HUDEP-2 (cell line): ENCODE results near the gene CTU2.

Source experiments
- DNase-seq, 76 experiments: peaks; one replicate each; lab custom pipeline; 2025; ENCODE audit not compliant: unreplicated experiment in 76 of 76; lab: John Stamatoyannopoulos, UW

Gene CTU2

DNA sequence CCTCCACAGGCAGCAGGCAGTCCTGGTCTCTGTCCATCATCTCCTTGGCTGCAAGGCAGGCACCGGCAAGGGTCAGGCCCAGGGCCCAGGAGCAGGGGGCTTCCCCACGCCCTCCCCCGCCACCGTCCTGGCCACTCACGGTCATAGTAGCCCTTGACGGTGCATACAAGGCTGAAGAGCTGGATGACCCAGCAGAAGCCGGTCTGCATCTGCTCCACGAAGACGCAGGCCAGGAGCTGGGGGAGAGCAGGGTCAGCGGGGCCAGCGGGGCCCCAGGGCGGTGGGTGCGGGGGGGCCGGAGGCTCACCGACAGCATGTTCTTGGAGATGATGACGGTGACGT is 20.1 kb downstream of the CTU2 start:
- no peak for DNase-seq

DNA sequence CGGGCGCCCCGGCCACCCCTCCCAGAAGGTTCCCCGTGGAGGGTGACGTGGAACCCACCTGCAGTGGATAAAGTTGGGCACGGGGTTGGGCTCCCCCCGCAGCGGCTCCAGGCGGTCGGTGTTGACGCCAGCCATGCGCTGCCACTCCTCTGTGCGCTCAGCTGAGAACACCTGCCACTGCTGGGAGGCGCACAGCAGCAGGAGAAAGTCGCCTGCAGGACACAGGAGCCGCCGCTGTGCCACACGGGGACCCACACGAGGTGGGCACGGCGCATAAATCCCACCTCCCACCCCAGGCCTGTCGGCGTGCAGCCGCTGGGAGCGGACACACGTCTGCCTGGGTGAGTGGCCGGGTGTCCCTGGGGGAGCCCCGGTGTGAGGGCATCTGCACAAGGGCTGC is 20.7 kb downstream of the CTU2 start:
- no peak for DNase-seq

DNA sequence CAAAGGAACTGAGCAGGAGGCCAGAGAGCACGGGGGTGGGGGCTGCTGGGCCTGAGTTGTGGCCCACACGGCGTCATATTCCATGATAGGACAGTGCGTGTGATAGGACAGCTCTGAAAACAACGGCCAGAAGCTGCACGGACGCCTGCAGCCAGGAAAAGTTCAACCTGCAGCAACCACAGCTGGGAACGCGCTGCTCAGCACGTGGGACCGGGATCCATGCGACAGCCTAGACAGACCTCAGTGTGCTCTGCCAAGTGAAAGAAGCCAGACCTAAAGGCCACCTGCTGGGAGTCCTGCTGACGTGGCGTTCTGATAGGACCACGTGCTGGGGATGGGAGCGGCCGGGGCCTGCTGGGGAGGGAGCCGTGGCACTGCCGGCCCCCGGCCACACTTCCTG is 21.6 kb downstream of the CTU2 start:
- DNase-seq = no peak

DNA sequence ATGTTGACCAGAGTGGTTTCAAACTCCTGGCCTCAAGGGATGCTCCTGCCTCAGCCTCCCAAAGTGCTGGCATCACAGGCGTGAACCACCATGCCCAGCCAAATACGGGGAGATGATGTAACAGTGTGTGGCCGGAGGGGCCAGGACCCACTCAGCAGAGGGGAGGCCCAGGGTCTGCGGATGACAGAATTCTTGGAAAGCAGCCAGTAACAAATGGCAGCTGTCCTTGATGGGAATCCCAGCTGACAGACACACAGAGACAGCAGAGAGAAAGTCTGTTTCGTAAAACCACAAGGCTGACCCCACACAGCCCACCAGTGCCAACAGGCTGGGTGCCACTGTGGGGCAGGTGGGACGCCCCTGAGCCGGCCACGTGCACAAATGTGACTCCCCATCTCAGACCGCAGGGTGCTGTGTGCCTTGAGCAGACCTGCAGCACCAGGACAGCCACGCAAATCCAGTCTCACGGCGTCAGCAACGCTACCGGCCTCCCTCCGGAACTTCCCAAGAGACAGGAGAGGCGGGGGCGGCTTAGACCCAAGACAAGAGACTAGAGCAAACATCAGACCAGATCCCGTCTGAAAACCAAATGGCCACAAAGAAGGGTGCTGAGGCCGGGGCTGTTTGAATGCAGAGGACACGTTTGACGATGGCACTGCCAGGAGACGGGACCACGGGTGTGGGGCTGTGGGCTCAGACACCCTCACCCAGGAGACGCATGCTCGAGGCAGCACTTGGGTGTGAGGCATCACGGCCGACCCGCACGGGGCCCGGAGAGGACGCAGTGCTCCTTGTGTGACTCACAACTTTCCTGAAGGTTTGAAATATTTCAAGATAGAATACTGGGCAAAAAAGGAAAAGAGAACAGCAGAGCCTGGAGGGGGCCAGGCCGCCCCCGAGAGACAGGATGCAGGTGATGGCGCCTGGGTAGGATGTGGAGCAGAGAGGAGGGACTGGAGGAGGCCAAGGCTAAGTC is 24.6 kb downstream of the CTU2 start:
- no peak for DNase-seq

DNA sequence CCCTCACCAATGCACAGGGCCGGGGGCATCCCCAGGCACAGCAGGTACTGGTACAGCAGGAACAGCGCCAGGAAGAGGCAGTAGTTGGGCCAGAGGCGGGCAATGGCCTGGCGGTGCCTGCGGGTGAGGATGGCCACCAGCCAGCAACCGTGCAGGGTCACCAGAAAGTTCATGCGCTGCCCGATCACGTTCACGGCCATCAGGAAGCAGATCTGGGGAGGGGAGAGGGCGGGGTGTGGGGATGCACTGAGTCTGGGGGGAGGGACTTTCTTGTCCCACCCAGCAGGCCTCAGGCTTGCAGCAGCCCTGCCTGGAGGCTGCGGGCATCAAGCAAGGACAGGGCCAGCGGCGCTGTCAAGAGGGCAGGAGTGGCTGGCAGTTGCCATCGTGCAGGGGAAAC is 25.4 kb downstream of the CTU2 start:
- peak in 38 of 76 experiments; percentile 8 to 66 (median 28) for DNase-seq

- DNase-seq = no peak
Observed at GRCh38 chr16:88732172-88732960, 26.1 kb downstream of the CTU2 start.

- no peak for DNase-seq
Observed at GRCh38 chr16:88732961-88733294, 26.6 kb downstream of the CTU2 start.

DNA sequence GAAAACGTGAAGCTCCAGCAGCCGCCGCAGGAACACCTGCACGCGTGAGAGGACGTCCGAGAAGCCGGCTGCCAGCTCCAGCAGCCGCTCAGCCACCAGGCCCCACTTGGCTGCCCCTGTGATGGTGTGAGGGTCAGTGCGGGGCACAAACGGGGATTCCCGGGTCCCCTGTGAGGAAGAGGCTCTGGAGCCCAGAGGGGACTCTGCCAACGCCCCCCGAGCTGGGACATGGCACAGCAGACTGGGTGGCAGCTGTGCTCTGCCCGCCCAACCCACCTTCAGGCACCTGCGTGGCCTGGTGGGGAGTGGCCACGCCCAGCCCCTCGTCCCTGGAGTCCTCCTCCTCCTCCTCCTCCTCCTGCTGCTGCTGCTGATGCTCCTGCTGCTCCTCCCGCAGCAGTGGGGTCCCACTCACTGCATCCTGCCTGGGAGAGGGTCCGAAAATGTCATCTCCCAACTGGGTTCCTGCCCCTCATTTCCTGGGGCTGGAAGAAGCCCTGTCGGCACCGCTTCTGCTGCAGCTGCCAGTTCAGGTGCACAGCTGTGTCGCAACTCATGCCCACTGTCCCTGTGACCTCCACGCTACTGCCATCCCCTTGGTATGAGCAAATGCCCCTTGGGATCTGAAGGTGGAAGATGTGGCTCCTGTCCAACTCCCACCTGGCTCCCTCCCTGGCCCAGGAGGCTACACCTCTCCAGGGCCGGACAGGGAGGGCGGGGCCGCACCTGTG is 27.5 kb downstream of the CTU2 start:
- no peak for DNase-seq

DNA sequence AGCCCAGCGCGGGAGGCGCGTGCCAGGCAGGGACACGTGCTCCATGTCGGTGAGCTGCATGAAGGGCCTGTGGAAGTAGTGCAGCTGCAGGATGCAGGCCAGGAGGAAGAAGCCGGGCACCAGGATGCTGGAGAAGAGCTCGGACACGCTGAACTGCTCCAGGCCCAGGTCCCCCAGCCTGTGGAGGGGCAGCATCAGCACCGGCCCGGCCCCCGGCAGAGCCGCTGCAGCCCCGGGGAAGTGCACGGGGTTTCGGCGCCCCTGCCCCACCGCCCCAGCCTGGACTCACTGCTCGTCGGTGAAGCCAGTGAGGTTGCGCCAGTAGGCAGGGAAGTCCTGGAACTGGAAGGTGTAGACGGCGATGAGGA is 28.0 kb downstream of the CTU2 start:
- no peak for DNase-seq

GRCh38 chr16:88735121-88735520 is 28.8 kb downstream of the CTU2 start:
- DNase-seq = no peak

- DNase-seq = no peak
Observed at GRCh38 chr16:88735616-88736015, 29.3 kb downstream of the CTU2 start.

GRCh38 chr16:88736088-88736487 is 29.8 kb downstream of the CTU2 start:
- DNase-seq = no peak

- DNase-seq = no peak
Observed at GRCh38 chr16:88736496-88736895, 30.2 kb downstream of the CTU2 start.

DNA sequence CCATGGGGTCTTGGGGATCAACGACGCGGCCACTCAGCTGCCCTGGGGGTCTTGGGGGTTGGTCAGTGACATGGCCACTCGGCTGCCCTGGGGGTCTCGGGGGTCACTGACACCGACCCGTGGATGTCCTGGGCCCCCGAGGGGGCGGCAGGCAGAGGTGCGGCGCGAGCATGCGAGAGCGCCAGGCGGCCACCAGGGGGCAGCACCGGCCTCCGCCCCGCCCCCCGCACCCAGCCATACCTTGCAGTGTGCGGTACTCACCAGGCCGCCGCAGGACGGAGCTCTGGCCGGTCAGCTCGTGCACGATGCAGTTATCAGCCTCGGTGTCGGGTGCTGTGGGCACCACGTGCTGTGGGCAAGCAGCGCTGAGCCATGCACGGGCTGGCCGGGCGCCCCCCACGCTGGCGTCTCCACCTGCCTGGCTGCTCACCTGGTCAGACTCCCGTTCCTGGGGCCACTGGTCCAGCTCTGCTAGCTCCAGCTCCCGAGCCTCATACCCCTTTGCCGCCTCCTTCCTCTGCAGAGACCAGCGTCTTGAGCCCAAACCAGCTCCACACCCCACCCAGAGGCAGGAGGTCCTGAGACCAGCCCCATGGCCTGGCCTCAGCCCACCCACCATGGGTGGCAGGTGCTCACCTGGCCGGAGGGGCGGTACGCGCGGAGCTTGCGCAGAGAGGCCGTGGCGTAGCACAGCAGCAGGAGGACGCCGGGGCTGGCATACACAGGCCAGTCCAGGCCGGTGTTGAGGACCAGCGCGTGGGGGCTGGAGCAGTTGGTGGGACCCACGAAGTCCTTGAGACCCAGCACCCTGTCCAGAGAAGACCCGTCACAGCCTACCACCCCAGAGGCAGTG is 31.2 kb downstream of the CTU2 start:
- peak in 68 of 76 experiments; percentile 4 to 80 (median 61) for DNase-seq

GRCh38 chr16:88738151-88739084 is 32.1 kb downstream of the CTU2 start:
- no peak for DNase-seq

GRCh38 chr16:88739139-88739976 is 33.1 kb downstream of the CTU2 start:
- DNase-seq = no peak

GRCh38 chr16:88739977-88740726 is 33.8 kb downstream of the CTU2 start:
- DNase-seq = no peak

DNA sequence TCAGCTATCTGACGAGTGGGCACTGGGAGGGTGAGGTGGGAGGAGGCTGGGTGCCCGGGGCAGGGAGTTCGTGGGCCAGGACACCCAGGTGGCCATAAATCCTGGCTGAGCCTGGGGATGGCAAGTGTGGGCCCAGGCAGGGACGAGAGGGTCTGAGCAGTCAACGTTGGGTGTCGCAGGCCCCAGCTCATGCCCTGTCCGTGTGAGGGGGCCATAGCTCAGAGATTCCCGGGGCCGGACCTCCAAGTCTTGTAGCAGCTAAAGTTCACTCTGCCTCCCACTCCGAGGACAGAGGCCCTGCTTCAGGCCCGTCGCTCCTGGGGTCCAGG is 34.4 kb downstream of the CTU2 start:
- DNase-seq = no peak
